DOHH2 (cell line): ENCODE data around the gene ZNF319.

Experiments used
- CTCF ChIP-seq: fragments of 200-600 bp; sonication (generic); IDR thresholded peaks from one replicate; pipeline ENCODE4 v1.5.1; 2014; ENCODE audit warnings: antibody characterized with exemption, mild to moderate bottlenecking, low read depth, low read length; ENCODE audit not compliant: poor library complexity, severe bottlenecking
- EZH2phosphoT487 ChIP-seq: fragments of 200-600 bp; sonication (generic); IDR thresholded peaks from 2 replicates; pipeline ENCODE4 v1.6.1; 2017; ENCODE audit warnings: borderline replicate concordance, mild to moderate bottlenecking, antibody characterized with exemption, low read length, moderate library complexity, mixed read lengths

DNA sequence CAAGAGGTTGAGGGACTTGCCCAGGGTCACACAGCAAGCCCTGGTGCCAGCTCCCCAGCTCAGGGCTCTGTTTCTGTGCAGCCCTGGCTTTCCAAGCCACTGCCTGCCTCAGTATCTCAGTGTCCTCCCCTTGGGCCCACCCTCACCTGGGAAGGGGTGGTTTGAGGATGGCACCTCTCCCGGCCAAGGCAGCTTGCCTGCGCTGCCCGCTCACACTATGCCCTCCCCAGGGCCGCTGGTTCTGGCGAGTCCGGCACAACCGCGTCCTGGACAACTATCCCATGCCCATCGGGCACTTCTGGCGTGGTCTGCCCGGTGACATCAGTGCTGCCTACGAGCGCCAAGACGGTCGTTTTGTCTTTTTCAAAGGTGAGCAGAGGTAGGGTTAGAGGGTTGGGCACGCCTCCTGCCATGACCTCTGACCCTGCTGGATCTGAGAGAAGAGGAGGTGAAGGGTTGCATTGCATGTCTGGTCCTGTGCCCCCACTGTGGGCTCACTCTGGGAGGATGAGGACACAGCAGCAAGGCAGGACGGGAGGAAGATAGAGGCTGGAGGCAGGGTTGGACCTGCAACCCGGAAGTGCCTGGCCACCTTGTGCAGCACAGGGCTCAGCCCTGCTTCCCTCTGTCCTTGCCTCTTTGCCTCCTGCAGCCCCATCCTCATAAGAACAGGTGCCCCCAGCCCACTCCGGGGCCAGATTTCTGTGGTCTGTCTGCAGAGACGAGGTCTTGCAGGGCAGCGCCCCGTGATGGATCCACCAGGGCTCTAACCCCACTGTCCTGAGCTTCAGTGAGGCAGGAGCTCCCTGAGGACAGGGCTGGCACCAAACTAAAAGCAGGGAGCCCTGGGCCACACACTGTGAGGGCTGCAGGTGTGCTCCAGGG, 41.8 kb upstream of the ZNF319 start:
- TF ChIP-seq CTCF: no peak
- TF ChIP-seq EZH2phosphoT487: no peak
